Measurements from ENCODE around the gene GNG7. TPM values are rescaled to one million over a fixed set of nuclear protein-coding genes. Genes with fewer than 3 reads are reported as not detected.

GNG7 gene
- polyA plus RNA-seq, 1 of the 3 experiments (the other 2 are of a cell fraction) = 2.2 TPM

GRCh38 chr19:2550431-2551171 lies 151.9 kb downstream of the GNG7 start (continued):
- TF ChIP-seq PBX3 (IDR thresholded peaks at IDR 0.05) (no peak), EZH2phosphoT487 (IDR thresholded peaks at IDR 0.05; ENCODE audit: borderline replicate concordance, low read depth) (no peak)

- Histone ChIP-seq H3K27ac (ENCODE audit: low read depth in 2 of 2, low read length in 1 of 2) (no peak overlapping the region), H3K4me2 (no peak overlapping the region), H3K79me2 (ENCODE audit: insufficient read depth) (no peaks in the 10 kb centered on the region; the same call in 1 of the 2 replicates), H3K4me1 (ENCODE audit: control insufficient read depth in 1 of 2, insufficient read depth in 2 of 2, low read depth in 1 of 2, low read length in 1 of 2) (peaks cover under 1 to 4% of the 10 kb centered on the region in 2 experiments; a peak in 2 of 4 replicates), H2AFZ (ENCODE audit: low read depth) (no peak overlapping the region), H3K4me3 (ENCODE audit: low read depth in 2 of 2, low read length in 1 of 2) (no peak overlapping the region), H3K9me3 (no peaks in the 10 kb centered on the region), H3K36me3 (replicated peaks in 1 of 2; ENCODE audit: control insufficient read depth in 1 of 2, insufficient read depth in 2 of 2, low read length in 1 of 2) (no peaks in the 10 kb centered on the region), H3F3A (replicated peaks; ENCODE audit: insufficient read depth) (peaks cover 20% of the 10 kb centered on the region), H3K27me3 (ENCODE audit: insufficient read depth) (no peaks in the 10 kb centered on the region), H3K9me2 (no peaks in the 10 kb centered on the region), H3K9ac (no peak overlapping the region), H4K20me1 (ENCODE audit: insufficient read depth) (no peaks in the 10 kb centered on the region)
- ChIA-PET CTCF (interaction anchor here (0.9 to 1.2 kb wide), 2 partner anchors 26 to 87 kb away, joined by 3 to 5 read pairs; no protein-coding TSS in a partner anchor), POLR2A (no interaction called here)
- 89% methylated on average over 10 of the region's 11 CpGs for WGBS (ENCODE audit: low lambda C conversion rate)
- no peak for DNase-seq
- TF ChIP-seq NFIC (IDR thresholded peaks at IDR 0.05; ENCODE audit: borderline replicate concordance) = 0 out of 2 replicates have a peak, but pooled peaks have one; percentile 7
- no peak for TF ChIP-seq SMC3 (IDR thresholded peaks at IDR 0.05; ENCODE audit: low read depth, low read length)
- TF ChIP-seq IRF3 (IDR thresholded peaks at IDR 0.05; ENCODE audit: low read depth, low read length) = no peak
- TF ChIP-seq POLR2AphosphoS5 (IDR thresholded peaks at IDR 0.05; ENCODE audit: low read depth, low read length) = no peak
Measured at GRCh38 chr19:2549701-2550191, 152.7 kb downstream of the GNG7 start.

- no peak overlapping the region for H3K4me2 ChIP-seq
- no peaks in the 10 kb centered on the region for H3K36me3 ChIP-seq (replicated peaks in 1 of 2; ENCODE audit: control insufficient read depth in 1 of 2, insufficient read depth in 2 of 2, low read length in 1 of 2)
- no peak overlapping the region for H3K4me3 ChIP-seq (ENCODE audit: low read depth in 2 of 2, low read length in 1 of 2)
- TF ChIP-seq NFIC (IDR thresholded peaks at IDR 0.05; ENCODE audit: borderline replicate concordance) = no peak
- peaks cover 7 to 9% of the 10 kb centered on the region in 2 experiments; a peak in 3 of 4 replicates for H3K4me1 ChIP-seq (ENCODE audit: control insufficient read depth in 1 of 2, insufficient read depth in 2 of 2, low read depth in 1 of 2, low read length in 1 of 2)
- H3K27me3 ChIP-seq (ENCODE audit: insufficient read depth) = no peaks in the 10 kb centered on the region
- ChIA-PET POLR2A (no interaction called here), CTCF (no interaction called here)
- H2AFZ ChIP-seq (ENCODE audit: low read depth) = no peak overlapping the region
- H3F3A ChIP-seq (replicated peaks; ENCODE audit: insufficient read depth) = peaks cover 23% of the 10 kb centered on the region
- DNase-seq = no peak
- H3K79me2 ChIP-seq (ENCODE audit: insufficient read depth) = no peaks in the 10 kb centered on the region; the same call in 1 of the 2 replicates
- H3K9ac ChIP-seq = no peak overlapping the region
- H3K9me3 ChIP-seq = no peaks in the 10 kb centered on the region
- H3K27ac ChIP-seq (ENCODE audit: low read depth in 2 of 2, low read length in 1 of 2) = no peak overlapping the region
- WGBS (ENCODE audit: low lambda C conversion rate) = 91% methylated on average over 10 of the region's 11 CpGs
- H4K20me1 ChIP-seq (ENCODE audit: insufficient read depth) = no peaks in the 10 kb centered on the region
- no peaks in the 10 kb centered on the region for H3K9me2 ChIP-seq
Measured at GRCh38 chr19:2548966-2549365, 153.5 kb downstream of the GNG7 start.
